Osteoblast (primary cell): ENCODE results near the gene MAPK9. TPM values are rescaled to one million over a fixed set of nuclear protein-coding genes. Genes with fewer than 3 reads are reported as not detected.

ENCODE experiments used
- DNase-seq: peaks from one replicate; pipeline ENCODE4 v3.0.0; 2011; ENCODE audit warnings: low spot score, mixed read lengths; ENCODE audit not compliant: insufficient read length; ENCODE audit errors: missing footprints
- H2AFZ ChIP-seq: 2 replicates; pipeline ENCODE4 v1.6.0; 2011; ENCODE audit warnings: mild to moderate bottlenecking, low read length
- H3K27ac ChIP-seq: 2 replicates; pipeline ENCODE4 v1.5.1; 2011; ENCODE audit warnings: mild to moderate bottlenecking, low read depth, low read length, moderate library complexity
- H3K27me3 ChIP-seq: 2 replicates; pipeline ENCODE4 v1.6.0; 2012; ENCODE audit warnings: mild to moderate bottlenecking, control low read depth, inconsistent platforms, low read length, moderate library complexity; ENCODE audit not compliant: insufficient read depth
- H3K36me3 ChIP-seq: 2 replicates; pipeline ENCODE4 v1.5.1; 2011; ENCODE audit warnings: mild to moderate bottlenecking, low read length, control low read depth, moderate library complexity; ENCODE audit not compliant: insufficient read depth
- H3K4me1 ChIP-seq: 2 replicates; pipeline ENCODE4 v1.5.1; 2011; ENCODE audit warnings: mild to moderate bottlenecking, low read length, control low read depth, moderate library complexity; ENCODE audit not compliant: insufficient read depth
- H3K4me2 ChIP-seq: 2 replicates; pipeline ENCODE4 v1.6.0; 2011; ENCODE audit warnings: mild to moderate bottlenecking, low read length; ENCODE audit not compliant: insufficient read depth
- H3K4me3 ChIP-seq: fragments of 200-600 bp; sonication (generic); 3 replicates; pipeline ENCODE4 v1.5.1; 2012; ENCODE audit warnings: mild to moderate bottlenecking, low read length, inconsistent platforms; ENCODE audit not compliant: insufficient read depth
- H3K79me2 ChIP-seq: 2 replicates; pipeline ENCODE4 v1.6.0; 2012; ENCODE audit warnings: mild to moderate bottlenecking, low read length, control low read depth, inconsistent platforms; ENCODE audit not compliant: insufficient read depth
- H3K9me3 ChIP-seq: 2 replicates; pipeline ENCODE4 v1.5.1; 2011; ENCODE audit warnings: low read depth, low read length, control low read depth
- H4K20me1 ChIP-seq: 2 replicates; pipeline ENCODE4 v1.6.0; 2012; ENCODE audit warnings: mild to moderate bottlenecking, low read length, control low read depth; ENCODE audit not compliant: insufficient read depth
- total RNA-seq: library from RNA; depleted of rRNA; stranded (reverse); fragments of >200 nt; gene quantifications from 2 replicates; pipeline ENCODE4 v1.2.3, GENCODE V29; 2012
- TF ChIP-seq, protein P1 (sequence below): IDR thresholded peaks from 2 replicates; pipeline ENCODE4 v1.5.1; 2011; ENCODE audit warnings: mild to moderate bottlenecking, low read depth, low read length, moderate library complexity; ENCODE audit errors: extremely low read depth

MAPK9 gene
- total RNA-seq, 1 donor = 31.8 TPM

DNA sequence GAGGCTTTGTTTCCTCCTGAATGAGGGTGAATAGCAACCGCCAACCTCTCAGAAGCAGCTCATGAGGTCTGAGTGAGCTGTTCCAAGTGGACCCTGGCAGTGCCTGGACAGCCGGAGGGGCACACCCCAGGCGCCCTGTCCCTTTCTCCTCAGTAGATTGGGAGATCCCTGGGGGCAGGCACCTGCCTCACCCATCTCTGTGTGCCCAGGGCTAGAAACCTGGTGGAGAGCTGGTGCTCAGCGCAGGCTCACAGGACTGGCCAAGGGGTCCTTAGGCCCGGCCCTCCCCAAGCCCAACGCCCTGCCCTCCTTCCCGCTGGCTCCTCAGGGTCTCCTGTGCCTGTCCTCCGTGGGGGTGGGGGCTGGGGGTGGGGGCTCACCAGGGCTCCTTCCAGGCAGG, 14.9 kb upstream of the MAPK9 start:
- no peak overlapping the region for H3K4me2 ChIP-seq
- no peaks in the 10 kb centered on the region for H3K79me2 ChIP-seq
- H3K4me3 ChIP-seq = no peak overlapping the region
- no peaks in the 10 kb centered on the region for H3K4me1 ChIP-seq
- H3K27ac ChIP-seq = no peak overlapping the region
- TF ChIP-seq, protein P1, sequence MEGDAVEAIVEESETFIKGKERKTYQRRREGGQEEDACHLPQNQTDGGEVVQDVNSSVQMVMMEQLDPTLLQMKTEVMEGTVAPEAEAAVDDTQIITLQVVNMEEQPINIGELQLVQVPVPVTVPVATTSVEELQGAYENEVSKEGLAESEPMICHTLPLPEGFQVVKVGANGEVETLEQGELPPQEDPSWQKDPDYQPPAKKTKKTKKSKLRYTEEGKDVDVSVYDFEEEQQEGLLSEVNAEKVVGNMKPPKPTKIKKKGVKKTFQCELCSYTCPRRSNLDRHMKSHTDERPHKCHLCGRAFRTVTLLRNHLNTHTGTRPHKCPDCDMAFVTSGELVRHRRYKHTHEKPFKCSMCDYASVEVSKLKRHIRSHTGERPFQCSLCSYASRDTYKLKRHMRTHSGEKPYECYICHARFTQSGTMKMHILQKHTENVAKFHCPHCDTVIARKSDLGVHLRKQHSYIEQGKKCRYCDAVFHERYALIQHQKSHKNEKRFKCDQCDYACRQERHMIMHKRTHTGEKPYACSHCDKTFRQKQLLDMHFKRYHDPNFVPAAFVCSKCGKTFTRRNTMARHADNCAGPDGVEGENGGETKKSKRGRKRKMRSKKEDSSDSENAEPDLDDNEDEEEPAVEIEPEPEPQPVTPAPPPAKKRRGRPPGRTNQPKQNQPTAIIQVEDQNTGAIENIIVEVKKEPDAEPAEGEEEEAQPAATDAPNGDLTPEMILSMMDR = no peak
- H3K27me3 ChIP-seq = no peaks in the 10 kb centered on the region
- H3K36me3 ChIP-seq = peaks cover 49% of the 10 kb centered on the region
- no peaks in the 10 kb centered on the region for H3K9me3 ChIP-seq
- no peak overlapping the region for H2AFZ ChIP-seq
- DNase-seq = no peak
- no peaks in the 10 kb centered on the region for H4K20me1 ChIP-seq

DNA sequence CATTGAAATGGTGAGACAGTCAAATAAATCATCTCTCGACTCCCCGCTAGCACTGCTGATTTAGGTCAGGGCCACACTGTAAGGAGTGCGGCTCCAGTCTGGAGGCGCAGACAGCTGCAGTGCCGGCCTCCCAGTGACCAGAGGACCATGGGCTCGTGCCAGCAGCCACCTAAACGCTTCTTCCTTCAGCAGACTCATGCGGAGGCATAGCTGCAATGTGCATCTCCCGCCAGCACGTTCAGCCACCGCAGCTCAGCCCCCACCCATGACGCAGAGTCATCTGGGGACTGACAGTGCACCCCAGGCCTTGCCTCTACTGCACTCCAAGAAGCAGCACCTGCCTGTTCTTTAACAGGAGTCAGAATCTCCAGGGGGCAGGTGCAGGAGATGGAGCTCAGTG, 13.6 kb upstream of the MAPK9 start:
- no peak overlapping the region for H3K27ac ChIP-seq
- TF ChIP-seq, protein P1 = no peak
- no peaks in the 10 kb centered on the region for H3K9me3 ChIP-seq
- no peak overlapping the region for H2AFZ ChIP-seq
- DNase-seq = no peak
- peaks cover 55% of the 10 kb centered on the region for H3K36me3 ChIP-seq
- H3K79me2 ChIP-seq = no peaks in the 10 kb centered on the region
- H4K20me1 ChIP-seq = no peaks in the 10 kb centered on the region
- H3K4me1 ChIP-seq = no peaks in the 10 kb centered on the region
- no peaks in the 10 kb centered on the region for H3K27me3 ChIP-seq
- H3K4me3 ChIP-seq = no peak overlapping the region
- no peak overlapping the region for H3K4me2 ChIP-seq

DNA sequence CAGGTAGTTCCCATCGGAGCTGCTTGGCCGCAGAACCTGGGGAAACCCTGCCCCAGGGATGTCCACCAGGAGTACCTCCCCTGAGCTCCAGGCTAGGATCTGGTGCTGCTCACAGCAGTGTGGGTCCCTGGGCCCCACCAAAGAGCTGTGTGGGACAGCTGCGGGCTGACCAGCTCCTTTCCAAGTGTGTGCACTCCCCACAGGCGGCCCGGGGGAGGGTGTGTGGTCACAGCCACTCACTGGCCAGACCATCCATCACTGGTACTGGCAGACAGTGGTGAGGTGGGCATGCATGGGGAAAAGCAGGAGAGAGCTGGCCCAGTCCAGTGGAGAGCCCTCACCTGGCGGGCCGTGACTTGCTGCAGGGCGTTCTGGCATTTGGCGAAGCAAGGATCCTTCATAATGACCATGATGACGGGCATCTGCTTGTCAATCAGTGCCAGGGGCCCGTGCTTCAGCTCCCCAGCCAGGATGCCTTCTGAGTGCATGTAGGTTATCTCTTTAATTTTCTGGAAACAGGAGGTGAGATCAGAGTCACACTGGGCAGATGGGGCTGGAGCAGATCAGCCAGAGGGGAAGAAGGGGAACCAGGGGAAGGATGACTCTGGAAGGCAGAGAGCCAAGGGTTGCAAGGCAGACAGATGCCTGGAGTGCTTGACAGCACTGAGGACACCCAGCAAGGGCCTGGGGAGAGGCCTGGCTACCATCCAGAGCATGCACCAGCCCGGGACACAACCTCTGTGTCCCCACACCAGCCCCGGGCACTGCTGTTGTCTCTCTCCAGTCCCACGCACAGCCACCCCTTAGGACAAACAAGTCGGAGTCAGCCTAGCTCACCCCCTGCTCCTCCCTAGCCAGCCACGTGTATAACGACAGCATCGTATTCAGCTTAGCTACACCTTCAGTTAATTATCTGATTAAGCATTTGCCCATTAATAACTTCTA, 12.8 kb upstream of the MAPK9 start:
- TF ChIP-seq, protein P1 = no peak
- H3K36me3 ChIP-seq = peaks cover 59% of the 10 kb centered on the region
- no peak overlapping the region for H2AFZ ChIP-seq
- DNase-seq = no peak
- H3K9me3 ChIP-seq = no peaks in the 10 kb centered on the region
- no peak overlapping the region for H3K4me3 ChIP-seq
- H3K27me3 ChIP-seq = no peaks in the 10 kb centered on the region
- no peaks in the 10 kb centered on the region for H4K20me1 ChIP-seq
- H3K27ac ChIP-seq = no peak overlapping the region
- H3K4me2 ChIP-seq = no peak overlapping the region
- no peaks in the 10 kb centered on the region for H3K79me2 ChIP-seq
- H3K4me1 ChIP-seq = no peaks in the 10 kb centered on the region

DNA sequence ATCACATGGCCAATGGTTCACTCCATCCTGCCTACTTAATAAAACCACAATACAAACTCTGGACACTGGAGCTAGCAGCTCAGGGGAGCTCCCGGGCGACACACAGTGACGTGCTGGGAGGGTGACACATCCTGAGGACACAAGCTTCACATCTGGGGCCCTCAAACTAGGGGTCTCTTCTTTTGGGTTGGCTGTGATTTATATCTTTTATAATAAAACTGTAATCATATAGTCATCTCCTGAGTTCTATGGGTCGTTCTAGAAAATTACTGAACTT, 12.1 kb upstream of the MAPK9 start:
- Histone ChIP-seq H3K27me3 (no peaks in the 10 kb centered on the region), H3K4me2 (no peak overlapping the region), H3K27ac (no peak overlapping the region), H3K4me1 (no peaks in the 10 kb centered on the region), H4K20me1 (no peaks in the 10 kb centered on the region), H3K79me2 (no peaks in the 10 kb centered on the region), H2AFZ (no peak overlapping the region), H3K4me3 (no peak overlapping the region), H3K36me3 (peaks cover 57% of the 10 kb centered on the region), H3K9me3 (no peaks in the 10 kb centered on the region)
- peak; percentile 76 for DNase-seq
- TF ChIP-seq, protein P1 = no peak
